H9 (cell line): ENCODE measurements around the gene ALPI. TPM values are rescaled to one million over a fixed set of nuclear protein-coding genes. Genes with fewer than 3 reads are reported as not detected.

Experiments
- DNase-seq: peaks from one replicate; pipeline ENCODE4 v3.0.0-alpha.2; 2017
- H2AFZ ChIP-seq: one replicate; pipeline ENCODE4 v1.6.1; 2013; ENCODE audit warnings: mild to moderate bottlenecking, low read length, control low read depth, moderate library complexity
- H2AK5ac ChIP-seq: 2 replicates; pipeline ENCODE4 v1.6.1; 2013; ENCODE audit warnings: low read length, control low read depth, mixed read lengths; ENCODE audit not compliant: insufficient read length
- H2BK120ac ChIP-seq: one replicate; pipeline ENCODE4 v1.6.1; 2013; ENCODE audit warnings: low read depth, mild to moderate bottlenecking, low read length, control low read depth, inconsistent platforms; ENCODE audit not compliant: poor library complexity, severe bottlenecking
- H2BK12ac ChIP-seq: 2 replicates; pipeline ENCODE4 v1.6.1; 2013; ENCODE audit warnings: low read length, control low read depth, mixed read lengths, low read depth; ENCODE audit not compliant: insufficient read length
- H2BK15ac ChIP-seq: 2 replicates; pipeline ENCODE4 v1.6.1; 2013; ENCODE audit warnings: low read depth, low read length, control low read depth
- H2BK20ac ChIP-seq: one replicate; pipeline ENCODE4 v1.6.1; 2013; ENCODE audit warnings: low read depth, mild to moderate bottlenecking, low read length, control low read depth, inconsistent platforms; ENCODE audit not compliant: poor library complexity, severe bottlenecking
- H2BK5ac ChIP-seq: 2 replicates; pipeline ENCODE4 v1.6.1; 2013; ENCODE audit warnings: low read length, control low read depth, mixed read lengths; ENCODE audit not compliant: insufficient read length
- H3K14ac ChIP-seq: 2 replicates; pipeline ENCODE4 v1.6.1; 2013; ENCODE audit warnings: low read length, control low read depth; ENCODE audit not compliant: insufficient read depth
- H3K18ac ChIP-seq: 2 replicates; pipeline ENCODE4 v1.6.1; 2013; ENCODE audit warnings: low read depth, mild to moderate bottlenecking, mixed read lengths, low read length, control low read depth; ENCODE audit not compliant: insufficient read length
- H3K23ac ChIP-seq: 2 replicates; pipeline ENCODE4 v1.6.1; 2013; ENCODE audit warnings: low read length, control low read depth, mixed read lengths, low read depth; ENCODE audit not compliant: insufficient read length
- H3K23me2 ChIP-seq: 2 replicates; pipeline ENCODE4 v1.6.1; 2013; ENCODE audit warnings: low read depth, mild to moderate bottlenecking, mixed read lengths, low read length, control low read depth; ENCODE audit not compliant: insufficient read length, poor library complexity, severe bottlenecking
- H3K27ac ChIP-seq: 2 replicates; pipeline ENCODE4 v1.5.1; 2013; ENCODE audit warnings: low read length, control low read depth, mixed read lengths, low read depth; ENCODE audit not compliant: insufficient read length
- H3K27me3 ChIP-seq: 2 replicates; pipeline ENCODE4 v1.6.1; 2013; ENCODE audit warnings: low read length, control low read depth, inconsistent platforms; ENCODE audit not compliant: insufficient read depth
- H3K4ac ChIP-seq: 2 replicates; pipeline ENCODE4 v1.6.1; 2013; ENCODE audit warnings: low read depth, mild to moderate bottlenecking, control low read depth, inconsistent platforms, low read length, moderate library complexity
- H3K4me1 ChIP-seq: 2 replicates; pipeline ENCODE4 v1.6.1; 2013; ENCODE audit warnings: low read length, control low read depth, inconsistent platforms; ENCODE audit not compliant: insufficient read depth
- H3K4me2 ChIP-seq: 2 replicates; pipeline ENCODE4 v1.6.1; 2013; ENCODE audit warnings: low read length, control low read depth, mixed read lengths; ENCODE audit not compliant: insufficient read length, insufficient read depth
- H3K56ac ChIP-seq: 2 replicates; pipeline ENCODE4 v1.6.1; 2013; ENCODE audit warnings: low read depth, mild to moderate bottlenecking, mixed read lengths, low read length, control low read depth; ENCODE audit not compliant: insufficient read length
- H3K79me1 ChIP-seq: 2 replicates; pipeline ENCODE4 v1.6.1; 2013; ENCODE audit warnings: low read depth, mild to moderate bottlenecking, moderate library complexity, low read length, control low read depth, inconsistent platforms; ENCODE audit not compliant: insufficient read depth, poor library complexity, severe bottlenecking
- H3K79me2 ChIP-seq: 2 replicates; pipeline ENCODE4 v1.6.1; 2013; ENCODE audit warnings: low read length, control low read depth, inconsistent platforms; ENCODE audit not compliant: insufficient read depth
- H3K9ac ChIP-seq: 2 replicates; pipeline ENCODE4 v1.6.1; 2013; ENCODE audit warnings: low read length, control low read depth, mixed read lengths; ENCODE audit not compliant: insufficient read length; ENCODE audit errors: extremely low read depth
- H3K9me3 ChIP-seq: one replicate; pipeline ENCODE4 v1.6.1; 2013; ENCODE audit warnings: low read depth, low read length, inconsistent platforms; ENCODE audit not compliant: control insufficient read depth
- H3T11ph ChIP-seq: one replicate; pipeline ENCODE4 v1.6.1; 2013; ENCODE audit warnings: mild to moderate bottlenecking, low read length, control low read depth, inconsistent platforms
- H4K20me1 ChIP-seq: one replicate; pipeline ENCODE4 v1.6.1; 2013; ENCODE audit not compliant: control insufficient read depth, insufficient read length, insufficient read depth
- H4K5ac ChIP-seq: 2 replicates; pipeline ENCODE4 v1.6.1; 2013; ENCODE audit warnings: low read depth, mild to moderate bottlenecking, mixed read lengths, low read length, control low read depth; ENCODE audit not compliant: insufficient read length
- H4K8ac ChIP-seq: replicated peaks from 2 replicates; pipeline ENCODE4 v1.6.1; 2013; ENCODE audit warnings: low read length, control low read depth, mixed read lengths, low read depth; ENCODE audit not compliant: insufficient read length
- H4K91ac ChIP-seq: 2 replicates; pipeline ENCODE4 v1.6.1; 2013; ENCODE audit warnings: low read depth, mild to moderate bottlenecking, moderate library complexity, mixed read lengths, low read length, control low read depth; ENCODE audit not compliant: insufficient read length
- H3K27ac Mint-ChIP-seq, 3 experiments: 2 replicates in 2 of 3; 3 replicates in 1 of 3; pipeline ENCODE4 v1.8.0; 2020 to 2021; ENCODE audit warnings: mixed read lengths in 3 of 3, mild to moderate bottlenecking in 1 of 3, moderate library complexity in 1 of 3
- H3K27me3 Mint-ChIP-seq: 2 replicates; pipeline ENCODE4 v1.8.0; 2021; ENCODE audit warnings: low read depth, mild to moderate bottlenecking, moderate library complexity, mixed read lengths
- H3K36me3 Mint-ChIP-seq, 3 experiments: 2 replicates in 2 of 3; 3 replicates in 1 of 3; pipeline ENCODE4 v1.8.0; 2020 to 2021; ENCODE audit warnings: low read depth in 3 of 3, mixed read lengths in 3 of 3; ENCODE audit not compliant: insufficient read depth in 1 of 3
- H3K4me1 Mint-ChIP-seq, 2 experiments: 2 replicates each; pipeline ENCODE4 v1.8.0; 2020; ENCODE audit warnings: mixed read lengths in 2 of 2
- H3K4me3 Mint-ChIP-seq, 2 experiments: 2 replicates in 1 of 2; 3 replicates in 1 of 2; pipeline ENCODE4 v1.8.0; 2020 to 2021; ENCODE audit warnings: mild to moderate bottlenecking in 2 of 2, mixed read lengths in 2 of 2, moderate library complexity in 1 of 2
- H3K9me3 Mint-ChIP-seq, 2 experiments: 2 replicates in 1 of 2; 3 replicates in 1 of 2; pipeline ENCODE4 v1.8.0; 2020; ENCODE audit warnings: mild to moderate bottlenecking in 2 of 2, mixed read lengths in 2 of 2, moderate library complexity in 1 of 2
- WGBS: extraction: QIAGEN DNeasy Blood & Tissue Kit; methylation state at CpG from one replicate; pipeline ENCODE4 v1.1.7; 2013; ENCODE audit warnings: missing lambda C conversion rate, low lambda C conversion rate, mixed read lengths; ENCODE audit not compliant: insufficient read length; ENCODE audit errors: extremely low coverage; 5-methylcytosine and 5-hydroxymethylcytosine counted together
- total RNA-seq: library from RNA; stranded (reverse); gene quantifications from 2 replicates; pipeline ENCODE4 v1.2.1, GENCODE V29; 2021
- TF ChIP-seq, protein P1 (sequence below): fragments of 200-600 bp; sonication (generic); conservative IDR thresholded peaks from 3 replicates; pipeline ENCODE4 v1.8.0; 2021; ENCODE audit warnings: antibody characterized with exemption, mild to moderate bottlenecking

ALPI gene
- total RNA-seq, 1 experiment from 2014 or later, result not detected

DNA sequence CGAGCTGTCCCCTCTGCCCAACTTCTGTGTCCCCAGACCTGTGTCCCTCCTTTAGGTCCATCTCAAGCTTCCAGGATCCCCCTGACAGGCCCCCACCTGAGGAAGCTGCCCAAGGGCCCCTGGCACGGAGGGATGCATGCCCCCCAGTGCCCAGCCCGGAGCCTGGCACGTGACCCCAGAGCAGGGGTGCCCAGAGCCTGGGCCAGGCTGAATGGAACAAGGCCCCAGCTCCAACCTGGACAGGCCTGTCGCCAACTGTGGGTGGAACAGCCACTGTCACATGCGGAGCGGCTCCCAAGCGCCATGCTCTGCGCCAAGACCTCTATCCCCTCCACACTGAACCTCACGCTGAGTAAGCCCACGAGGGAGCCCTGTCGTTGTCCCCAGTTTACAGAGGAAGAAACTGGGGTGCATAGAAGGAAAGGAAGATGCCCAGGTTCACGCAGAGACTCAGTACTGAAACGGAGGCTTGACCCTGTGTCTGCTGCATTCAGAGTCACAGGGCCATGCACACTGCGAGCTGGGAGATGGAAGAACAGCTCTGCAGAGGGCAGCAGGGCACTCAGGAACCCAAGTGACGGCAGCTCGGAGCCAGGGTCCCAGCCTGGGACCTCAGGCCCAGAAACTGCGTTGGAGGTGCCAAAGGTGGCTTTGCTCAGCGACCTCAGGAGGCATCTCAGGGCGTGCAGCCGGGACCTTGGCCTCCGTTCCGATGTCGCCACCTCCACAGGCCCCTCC lies 37.2 kb downstream of the ALPI start:
- Histone ChIP-seq H3K18ac (no peak overlapping the region), H2AK5ac (no peak overlapping the region), H3K4me2 (no peak overlapping the region), H3K4ac (no peak overlapping the region), H3K14ac (no peak overlapping the region; the same call in 1 of the 2 replicates), H2BK15ac (no peak overlapping the region), H3K79me2 (no peaks in the 10 kb centered on the region), H2BK12ac (no peak overlapping the region), H4K20me1 (no peaks in the 10 kb centered on the region), H4K91ac (no peak overlapping the region), H3K23me2 (no peaks in the 10 kb centered on the region), H3T11ph (no peak overlapping the region), H3K4me1 (peaks cover 2% of the 10 kb centered on the region; the same call in 1 of the 2 replicates), H3K79me1 (no peaks in the 10 kb centered on the region), H4K8ac (no peak overlapping the region), H2BK20ac (no peak overlapping the region), H3K9ac (no peak overlapping the region), H2AFZ (no peak overlapping the region), H3K27me3 (no peaks in the 10 kb centered on the region; the same call in 1 of the 2 replicates), H4K5ac (no peak overlapping the region), H3K23ac (no peak overlapping the region), H2BK5ac (no peak overlapping the region), H3K27ac (no peak overlapping the region), H3K9me3 (no peaks in the 10 kb centered on the region), H2BK120ac (no peak overlapping the region), H3K56ac (no peak overlapping the region)
- Mint-ChIP-seq H3K27ac (no peak overlapping the region), H3K4me1 (peaks cover 23 to 48% of the 10 kb centered on the region in 2 experiments), H3K36me3 (no peaks in the 10 kb centered on the region; a peak in 1 of 7 replicates), H3K4me3 (no peak overlapping the region), H3K9me3 (no peaks in the 10 kb centered on the region; a peak in 1 of 5 replicates), H3K27me3 (peaks cover 43% of the 10 kb centered on the region)
- no peak for DNase-seq
- TF ChIP-seq, protein P1, sequence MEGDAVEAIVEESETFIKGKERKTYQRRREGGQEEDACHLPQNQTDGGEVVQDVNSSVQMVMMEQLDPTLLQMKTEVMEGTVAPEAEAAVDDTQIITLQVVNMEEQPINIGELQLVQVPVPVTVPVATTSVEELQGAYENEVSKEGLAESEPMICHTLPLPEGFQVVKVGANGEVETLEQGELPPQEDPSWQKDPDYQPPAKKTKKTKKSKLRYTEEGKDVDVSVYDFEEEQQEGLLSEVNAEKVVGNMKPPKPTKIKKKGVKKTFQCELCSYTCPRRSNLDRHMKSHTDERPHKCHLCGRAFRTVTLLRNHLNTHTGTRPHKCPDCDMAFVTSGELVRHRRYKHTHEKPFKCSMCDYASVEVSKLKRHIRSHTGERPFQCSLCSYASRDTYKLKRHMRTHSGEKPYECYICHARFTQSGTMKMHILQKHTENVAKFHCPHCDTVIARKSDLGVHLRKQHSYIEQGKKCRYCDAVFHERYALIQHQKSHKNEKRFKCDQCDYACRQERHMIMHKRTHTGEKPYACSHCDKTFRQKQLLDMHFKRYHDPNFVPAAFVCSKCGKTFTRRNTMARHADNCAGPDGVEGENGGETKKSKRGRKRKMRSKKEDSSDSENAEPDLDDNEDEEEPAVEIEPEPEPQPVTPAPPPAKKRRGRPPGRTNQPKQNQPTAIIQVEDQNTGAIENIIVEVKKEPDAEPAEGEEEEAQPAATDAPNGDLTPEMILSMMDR, result no peak
- WGBS, result no CpG with 5 or more reads among the region's 24 CpGs
